H1 (cell line): ENCODE results near the gene ZNF823. TPM values are rescaled to one million over a fixed set of nuclear protein-coding genes. Genes with fewer than 3 reads are reported as not detected.
A peak's percentile ranks its signal among the peaks of the same experiment; 100 is the strongest.
"Not testable (repeated sequence)": the region's sequence is repeated elsewhere in the genome, so short reads cannot be mapped to it uniquely, and the experiment has no call there.

Experiments
- CTCF ChIA-PET: fragments of 300-600 bp; sonication (Branson Sonifier 250); formaldehyde crosslinking; loops from one replicate; lab custom pipeline; 2021; ENCODE audit not compliant: partially characterized antibody; lab: Charles Lee
- POLR2A ChIA-PET: fragments of 300-600 bp; sonication (Branson Sonifier 250); formaldehyde crosslinking; loops from one replicate; lab custom pipeline; 2021; ENCODE audit warnings: inconsistent platforms; ENCODE audit not compliant: partially characterized antibody; lab: Charles Lee
- DNase-seq, 2 experiments: peaks; one replicate each; pipeline versions ENCODE4 v3.0.0 to v3.0.0-alpha.2; 2010 to 2022; ENCODE audit warnings: low spot score in 2 of 2, low read depth in 1 of 2, mixed read lengths in 1 of 2
- FAIRE-seq: peaks from 2 replicates; lab custom pipeline; 2011; peaks lifted over from hg19 to GRCh38; lab: Jason Lieb, UNC
- H2AFZ ChIP-seq: 2 replicates; pipeline ENCODE4 v1.8.1; 2012; ENCODE audit warnings: low read length, inconsistent platforms
- H2AK5ac ChIP-seq: 2 replicates; pipeline ENCODE4 v1.6.1; 2013; ENCODE audit warnings: low read depth, low read length
- H2BK120ac ChIP-seq: replicated peaks from 2 replicates; pipeline ENCODE3; 2013; ENCODE audit warnings: low read depth, low read length, inconsistent platforms
- H2BK12ac ChIP-seq: 2 replicates; pipeline ENCODE4 v1.6.1; 2013; ENCODE audit warnings: low read depth, low read length
- H2BK15ac ChIP-seq: 2 replicates; pipeline ENCODE4 v1.6.1; 2013; ENCODE audit warnings: low read length
- H2BK20ac ChIP-seq: 2 replicates; pipeline ENCODE4 v1.6.1; 2013; ENCODE audit warnings: low read length
- H2BK5ac ChIP-seq: 2 replicates; pipeline ENCODE4 v1.6.1; 2013; ENCODE audit warnings: low read depth, low read length
- H3K14ac ChIP-seq: 2 replicates; pipeline ENCODE4 v1.6.1; 2013; ENCODE audit warnings: inconsistent platforms; ENCODE audit not compliant: insufficient read length
- H3K18ac ChIP-seq: 2 replicates; pipeline ENCODE4 v1.6.1; 2013; ENCODE audit warnings: low read length; ENCODE audit errors: extremely low read depth
- H3K23ac ChIP-seq: 2 replicates; pipeline ENCODE4 v1.6.1; 2013; ENCODE audit warnings: inconsistent platforms; ENCODE audit not compliant: insufficient read length
- H3K23me2 ChIP-seq: 2 replicates; pipeline ENCODE4 v1.6.1; 2013; ENCODE audit warnings: low read depth, low read length
- H3K27ac ChIP-seq: 2 replicates; pipeline ENCODE4 v1.6.1; 2011; ENCODE audit warnings: low read depth, low read length, inconsistent platforms
- H3K27me3 ChIP-seq, 4 experiments: replicated peaks in 1 of 4; 1 replicate in 1 of 4; 2 replicates in 3 of 4; pipeline versions ENCODE4 v1.6.1 to v1.8.1; 2011 to 2013; ENCODE audit warnings: low read length in 3 of 4, mild to moderate bottlenecking in 3 of 4, inconsistent platforms in 2 of 4, mixed read lengths in 2 of 4, moderate library complexity in 1 of 4; ENCODE audit not compliant: control insufficient read depth in 3 of 4, insufficient read depth in 3 of 4; ENCODE audit errors: extremely low read depth in 1 of 4
- H3K36me3 ChIP-seq, 4 experiments: 2 replicates each; pipeline versions ENCODE4 v1.6.1 to v1.8.1; 2011 to 2013; ENCODE audit warnings: mild to moderate bottlenecking in 4 of 4, low read length in 3 of 4, moderate library complexity in 2 of 4, control low read depth in 1 of 4, inconsistent platforms in 1 of 4; ENCODE audit not compliant: insufficient read depth in 4 of 4, control insufficient read depth in 2 of 4
- H3K4ac ChIP-seq: replicated peaks from 2 replicates; pipeline ENCODE3; 2013; ENCODE audit warnings: low read length, low read depth, mixed read lengths, inconsistent platforms; ENCODE audit not compliant: insufficient read length
- H3K4me1 ChIP-seq, 4 experiments: replicated peaks in 1 of 4; 1 replicate in 1 of 4; 2 replicates in 3 of 4; pipeline versions ENCODE4 v1.6.1 to v1.8.1; 2011 to 2013; ENCODE audit warnings: low read length in 3 of 4, inconsistent platforms in 2 of 4, mixed read lengths in 1 of 4; ENCODE audit not compliant: insufficient read depth in 4 of 4, control insufficient read depth in 3 of 4
- H3K4me2 ChIP-seq, 2 experiments: 2 replicates each; pipeline versions ENCODE4 v1.6.1 to v1.8.1; 2011 to 2013; ENCODE audit warnings: low read depth in 2 of 2, low read length in 2 of 2, control low read depth in 1 of 2, inconsistent platforms in 1 of 2, mild to moderate bottlenecking in 1 of 2; ENCODE audit not compliant: insufficient read depth in 1 of 2
- H3K4me3 ChIP-seq, 4 experiments: fragments of 200-600, 300-600 bp in 1 of 4; sonication (generic), shearing (Covaris generic), sonication (Bioruptor Twin) in 1 of 4; 2 replicates each; pipeline versions ENCODE4 v1.5.1 to v1.8.1; 2011 to 2016; ENCODE audit warnings: low read length in 4 of 4, low read depth in 3 of 4, control low read depth in 2 of 4, inconsistent platforms in 2 of 4, mild to moderate bottlenecking in 2 of 4, mixed read lengths in 1 of 4, moderate library complexity in 1 of 4; ENCODE audit not compliant: insufficient read depth in 2 of 4; ENCODE audit errors: extremely low read depth in 1 of 4
- H3K56ac ChIP-seq: replicated peaks from 2 replicates; pipeline ENCODE3; 2013; ENCODE audit warnings: low read depth, mild to moderate bottlenecking, mixed read lengths, low read length, inconsistent platforms; ENCODE audit not compliant: insufficient read length
- H3K79me1 ChIP-seq: 2 replicates; pipeline ENCODE4 v1.6.1; 2013; ENCODE audit warnings: low read depth, low read length, control low read depth
- H3K79me2 ChIP-seq, 2 experiments: 2 replicates each; pipeline versions ENCODE4 v1.6.1 to v1.8.1; 2012 to 2013; ENCODE audit warnings: low read length in 2 of 2, mild to moderate bottlenecking in 2 of 2, inconsistent platforms in 1 of 2; ENCODE audit not compliant: insufficient read depth in 2 of 2, control insufficient read depth in 1 of 2
- H3K9ac ChIP-seq, 4 experiments: replicated peaks in 1 of 4; 1 replicate in 1 of 4; 2 replicates in 3 of 4; pipeline versions ENCODE4 v1.6.1 to v1.8.1; 2011 to 2013; ENCODE audit warnings: low read depth in 3 of 4, low read length in 3 of 4, control low read depth in 2 of 4, mild to moderate bottlenecking in 2 of 4, moderate library complexity in 2 of 4, inconsistent platforms in 1 of 4; ENCODE audit errors: extremely low read depth in 1 of 4
- H3K9me3 ChIP-seq, 2 experiments: 2 replicates each; pipeline versions ENCODE4 v1.6.1 to v1.8.1; 2012 to 2013; ENCODE audit warnings: mild to moderate bottlenecking in 2 of 2, moderate library complexity in 2 of 2, control low read depth in 1 of 2, inconsistent platforms in 1 of 2, low read depth in 1 of 2, low read length in 1 of 2, mixed read lengths in 1 of 2; ENCODE audit not compliant: insufficient read depth in 2 of 2
- H4K20me1 ChIP-seq, 2 experiments: replicated peaks in 1 of 2; 2 replicates each; pipeline versions ENCODE3 to v1.8.1; 2011 to 2013; ENCODE audit warnings: inconsistent platforms in 2 of 2, low read length in 2 of 2, mild to moderate bottlenecking in 1 of 2; ENCODE audit not compliant: insufficient read depth in 2 of 2, control insufficient read depth in 1 of 2
- H4K5ac ChIP-seq: 2 replicates; pipeline ENCODE4 v1.6.1; 2013; ENCODE audit warnings: low read length, low read depth, mixed read lengths, inconsistent platforms; ENCODE audit not compliant: insufficient read length
- H4K8ac ChIP-seq: 2 replicates; pipeline ENCODE4 v1.8.0; 2013; ENCODE audit warnings: mild to moderate bottlenecking, moderate library complexity, low read length, inconsistent platforms; ENCODE audit not compliant: insufficient read depth; ENCODE audit errors: extremely low read depth
- H4K91ac ChIP-seq: replicated peaks from 2 replicates; pipeline ENCODE3; 2013; ENCODE audit warnings: low read length, mixed read lengths, inconsistent platforms; ENCODE audit not compliant: insufficient read length
- CREB1 ChIP-seq: IDR thresholded peaks from 2 replicates; pipeline ENCODE4 v1.6.1; 2012; ENCODE audit warnings: inconsistent platforms
- CTCF ChIP-seq, 3 experiments: IDR thresholded peaks; 1 replicate in 2 of 3; 2 replicates in 1 of 3; pipeline versions ENCODE4 v1.5.1 to v1.6.1; 2011; ENCODE audit warnings: low read length in 3 of 3, mild to moderate bottlenecking in 3 of 3, inconsistent platforms in 2 of 3, low read depth in 1 of 3, moderate library complexity in 1 of 3; ENCODE audit not compliant: insufficient read depth in 1 of 3; ENCODE audit errors: control extremely low read depth in 1 of 3
- RAD21 ChIP-seq, 2 experiments: IDR thresholded peaks in 1 of 2; conservative IDR thresholded peaks in 1 of 2; 2 replicates each; pipeline ENCODE4 v1.6.1; 2011; ENCODE audit warnings: low read depth in 2 of 2, low read length in 2 of 2, improper control_type of control experiment in 1 of 2, inconsistent platforms in 1 of 2, mild to moderate bottlenecking in 1 of 2, moderate library complexity in 1 of 2
- WGBS, 2 experiments: shearing (Covaris generic) in 1 of 2; methylation state at CpG; one replicate each; pipeline versions ENCODE4 v1.1.6 to v1.1.7; 2013 to 2015; ENCODE audit warnings: low lambda C conversion rate in 2 of 2, mixed read lengths in 2 of 2, inconsistent platforms in 1 of 2, low coverage in 1 of 2, missing lambda C conversion rate in 1 of 2; ENCODE audit not compliant: insufficient replicate concordance in 2 of 2, insufficient coverage in 1 of 2, insufficient read length in 1 of 2; ENCODE audit errors: extremely low coverage in 1 of 2, missing lambda C conversion rate in 1 of 2; 5-methylcytosine and 5-hydroxymethylcytosine counted together
- polyA plus RNA-seq, 7 experiments: library from polyadenylated mRNA; depleted of rRNA in 3 of 7; stranded (reverse) in 5 of 7; unstranded in 2 of 7; fragments of >200 nt in 5 of 7; fragments of 200-250 nt in 2 of 7; gene quantifications; 1 replicate in 5 of 7; 2 replicates in 1 of 7; 4 replicates in 1 of 7; pipeline versions ENCODE4 v1.2.1 to v1.2.3, GENCODE V29; 2011 to 2013; ENCODE audit warnings: missing spikeins in 2 of 7, mixed read lengths in 2 of 7
- total RNA-seq: library from RNA; stranded (reverse); fragmentation: NEBNext Ultra II Directional; extraction: Animal tissue kit (Norgen Biotek cat#: 25700); gene quantifications from 2 replicates; pipeline ENCODE4 v1.2.1, GENCODE V29; 2021

ZNF823 gene
- total and polyA plus RNA-seq, 2 of the 8 experiments (the other 6 are each of a cell fraction or from before 2014, with no cell fraction given): 0.73 to 2.4 TPM

GRCh38 chr19:11771520-11771919 is 32.8 kb upstream of the ZNF823 start:
- H3K18ac ChIP-seq, H3K14ac ChIP-seq, H2BK120ac ChIP-seq, FAIRE-seq, H3K27ac ChIP-seq, H2BK20ac ChIP-seq, H2AFZ ChIP-seq, H3K23ac ChIP-seq, H3K4me1 ChIP-seq, H3K56ac ChIP-seq, H2BK5ac ChIP-seq, H3K23me2 ChIP-seq, H3K79me1 ChIP-seq, H2BK12ac ChIP-seq: not testable (repeated sequence)
- H3K27me3 ChIP-seq: peaks cover 3 to 20% (median 15%) of the 10 kb centered on the region in 4 experiments
- DNase-seq: peak in 1 of 2 experiments; percentile 75
- TF ChIP-seq CREB1: peak; percentile 54; the same call in 1 of the 2 replicates
- peak; percentile 48 to 56 for TF ChIP-seq RAD21 (IDR thresholded peaks at IDR 0.05 in 1 of 2, conservative IDR thresholded peaks at IDR 0.05 in 1 of 2; ENCODE audit: low read depth in 2 of 2, low read length in 2 of 2)
- TF ChIP-seq CTCF (IDR thresholded peaks at IDR 0.05; ENCODE audit: control extremely low read depth in 1 of 3, insufficient read depth in 1 of 3, low read depth in 1 of 3, low read length in 3 of 3): peak; percentile 53 to 61 (median 58)
- TF ChIP-seq, all 59 proteins: peak for 3; not testable (repeated sequence) for 56
- H3K4me2 ChIP-seq, H3K79me2 ChIP-seq, POLR2A ChIA-PET, H4K91ac ChIP-seq, H3K9ac ChIP-seq, H4K8ac ChIP-seq, H2AK5ac ChIP-seq, H3K4ac ChIP-seq, H3K4me3 ChIP-seq, H3K36me3 ChIP-seq, H2BK15ac ChIP-seq, H4K20me1 ChIP-seq, H4K5ac ChIP-seq: not testable (repeated sequence)
- 60% methylated on average over 11 of the region's 11 CpGs; no CpG with 5 or more reads in 1 of the 2 experiments for WGBS, 2 experiments
- CTCF ChIA-PET: interaction anchor here (0.6 to 1.7 kb wide), 11 partner anchors 13 to 169 kb away, joined by 3 to 9 read pairs (median 3); no protein-coding TSS in a partner anchor
- peaks cover 20 to 22% of the 10 kb centered on the region in 2 experiments for H3K9me3 ChIP-seq
